K562 (cell line): Measurements from ENCODE around the gene PKD1. TPM values are rescaled to one million over a fixed set of nuclear protein-coding genes. Genes with fewer than 3 reads are reported as not detected.
"Not testable (repeated sequence)": the region's sequence is repeated elsewhere in the genome, so short reads cannot be mapped to it uniquely, and the experiment has no call there.

Experiments
- ATAC-seq: fragments of 200-7000 bp; cut with Tn5 transposase; 3 replicates; pipeline ENCODE4 v1.9.1; 2020; ENCODE audit warnings: moderate library complexity
- BruUV-seq: library from RNA; stranded (reverse); fragments of 400-500 nt; replicated peaks from 2 replicates; lab custom pipeline; 2021; lab: Mats Ljungman, UMichigan
- CTCF ChIA-PET: fragments of 300-600 bp; formaldehyde crosslinking; extraction: SDS; loops from one replicate; lab custom pipeline; 2021; ENCODE audit warnings: low intra/inter-chr PET ratio; lab: Yijun Ruan, JAX
- POLR2A ChIA-PET: fragments of 300-600, 350-650 bp; sonication (Branson Sonifier 250); formaldehyde crosslinking; extraction: SDS; loops from one replicate; lab custom pipeline; 2021; ENCODE audit warnings: antibody characterized with exemption, inconsistent platforms; lab: Yijun Ruan, JAX
- DNase-seq, 4 experiments: peaks; one replicate each; pipeline versions ENCODE4 v3.0.0 to v3.0.0-alpha.2; 2011 to 2018; ENCODE audit warnings: low spot score in 3 of 4, mixed read lengths in 3 of 4; ENCODE audit errors: extremely low read depth in 1 of 4
- FAIRE-seq: peaks from 2 replicates; lab custom pipeline; 2011; peaks lifted over from hg19 to GRCh38; lab: Jason Lieb, UNC
- H2AFZ ChIP-seq: 2 replicates; pipeline ENCODE4 v1.6.0; 2011; ENCODE audit warnings: low read depth, low read length, control low read depth, inconsistent platforms
- H3K27ac ChIP-seq: fragments of 200-600 bp; 3 replicates; pipeline ENCODE4 v1.8.0; 2011; ENCODE audit warnings: low read depth, mild to moderate bottlenecking, control low read depth, inconsistent platforms, low read length, moderate library complexity, mixed read lengths; ENCODE audit errors: extremely low read depth
- H3K27me3 ChIP-seq, 2 experiments: fragments of 300-600 bp in 1 of 2; 2 replicates in 1 of 2; 3 replicates in 1 of 2; pipeline versions ENCODE4 v1.6.0 to v1.8.0; 2011; ENCODE audit warnings: inconsistent platforms in 2 of 2, low read length in 2 of 2, mild to moderate bottlenecking in 1 of 2, mixed read lengths in 1 of 2, moderate library complexity in 1 of 2; ENCODE audit not compliant: control insufficient read depth in 2 of 2, insufficient read depth in 2 of 2
- H3K36me3 ChIP-seq: fragments of 300-600 bp; 3 replicates; pipeline ENCODE4 v1.8.0; 2011; ENCODE audit warnings: mild to moderate bottlenecking, low read length, inconsistent platforms; ENCODE audit not compliant: control insufficient read depth, insufficient read depth
- H3K4me1 ChIP-seq, 2 experiments: fragments of 200-600 bp in 1 of 2; replicated peaks in 1 of 2; 2 replicates in 1 of 2; 3 replicates in 1 of 2; pipeline versions ENCODE4 v1.5.1 to v1.8.0; 2011; ENCODE audit warnings: inconsistent platforms in 2 of 2, low read length in 2 of 2, mild to moderate bottlenecking in 1 of 2, mixed read lengths in 1 of 2, moderate library complexity in 1 of 2; ENCODE audit not compliant: control insufficient read depth in 2 of 2, insufficient read depth in 2 of 2
- H3K4me2 ChIP-seq: 2 replicates; pipeline ENCODE4 v1.6.1; 2011; ENCODE audit warnings: low read length, control low read depth, inconsistent platforms, mixed read lengths; ENCODE audit not compliant: insufficient read depth
- H3K4me3 ChIP-seq: fragments of 200-600 bp; sonication (generic), shearing (Covaris generic); 2 replicates; pipeline ENCODE4 v1.5.1; 2016; ENCODE audit warnings: control low read depth, inconsistent platforms
- H3K79me2 ChIP-seq: fragments of 200-600 bp; 3 replicates; pipeline ENCODE4 v1.8.0; 2011; ENCODE audit warnings: low read length, inconsistent platforms; ENCODE audit not compliant: control insufficient read depth, insufficient read depth
- H3K9ac ChIP-seq, 2 experiments: 2 replicates each; pipeline versions ENCODE4 v1.6.0 to v1.6.1; 2011; ENCODE audit warnings: low read depth in 2 of 2, low read length in 2 of 2, control low read depth in 1 of 2, inconsistent platforms in 1 of 2, mild to moderate bottlenecking in 1 of 2, mixed read lengths in 1 of 2; ENCODE audit not compliant: insufficient read depth in 1 of 2
- H3K9me1 ChIP-seq: one replicate; pipeline ENCODE4 v1.6.0; 2011; ENCODE audit warnings: inconsistent platforms, mild to moderate bottlenecking, low read length, moderate library complexity; ENCODE audit not compliant: control insufficient read depth, insufficient read depth
- H3K9me3 ChIP-seq: replicated peaks from 2 replicates; pipeline ENCODE4 v1.5.1; 2011; ENCODE audit warnings: low read depth, low read length, inconsistent platforms; ENCODE audit not compliant: control insufficient read depth, insufficient read depth
- H4K20me1 ChIP-seq: replicated peaks from 2 replicates; pipeline ENCODE4 v1.6.1; 2011; ENCODE audit warnings: low read length, inconsistent platforms, mixed read lengths; ENCODE audit not compliant: control insufficient read depth, insufficient read depth
- WGBS: fragments of 100-300 bp; shearing (Covaris generic); methylation state at CpG from one replicate; pipeline ENCODE4 v1.1.6; 2016; ENCODE audit warnings: low coverage, mixed read lengths; ENCODE audit not compliant: insufficient coverage; ENCODE audit errors: missing lambda C conversion rate; 5-methylcytosine and 5-hydroxymethylcytosine counted together
- in situ Hi-C: fragments of 300-500 bp; cut with MboI; formaldehyde crosslinking; loops from 4 replicates; pipeline ENCODE4 v1.15.0; 2018; ENCODE audit warnings: inconsistent platforms, mixed read lengths
- intact Hi-C: fragments of 100-400 bp; cut with micrococcal nuclease; formaldehyde crosslinking; loops from 2 replicates; pipeline ENCODE4 v1.14.2; 2022
- polyA plus RNA-seq, 8 experiments: library from polyadenylated mRNA; depleted of rRNA in 4 of 8; stranded (reverse) in 5 of 8; unstranded in 3 of 8; fragments of >200 nt; fragmentation: Nextera tagmentation in 2 of 8; fragmentation: Illumina TruSeq in 1 of 8; extraction: Ambion mirVana in 2 of 8; extraction: Trizol in 1 of 8; gene quantifications; 2 replicates each; pipeline versions ENCODE4 v1.2.1 to v1.2.3, GENCODE V29; 2011 to 2014; ENCODE audit warnings: inconsistent platforms in 1 of 8, missing spikeins in 1 of 8
- total RNA-seq, 7 experiments: library from RNA; depleted of rRNA in 6 of 7; stranded (reverse); fragments of >200 nt in 6 of 7; fragmentation: Illumina TruSeq in 2 of 7; extraction: Trizol in 2 of 7; gene quantifications; 2 replicates each; pipeline versions ENCODE4 v1.2.1 to v1.2.3, GENCODE V29; 2011 to 2021; ENCODE audit warnings: low replicate concordance in 1 of 7

PKD1 gene
- total and polyA plus RNA-seq, 9 of the 15 experiments (the other 6 are each of a cell fraction or from before 2014, with no cell fraction given), result 0.23 to 93.5 (median 12.6) TPM

- intact Hi-C loops, H3K9ac ChIP-seq, H3K27me3 ChIP-seq, H4K20me1 ChIP-seq, H2AFZ ChIP-seq, ATAC-seq, BruUV-seq, H3K9me3 ChIP-seq, H3K36me3 ChIP-seq, FAIRE-seq, DNase-seq, POLR2A ChIA-PET, CTCF ChIA-PET, H3K27ac ChIP-seq, H3K4me2 ChIP-seq, H3K4me3 ChIP-seq, in situ Hi-C loops, H3K9me1 ChIP-seq: not testable (repeated sequence)
- Histone ChIP-seq H3K4me1 (peaks cover 0 to 41% of the 10 kb centered on the region in 2 experiments; a peak in 4 of 5 replicates), H3K79me2 (peaks cover 15% of the 10 kb centered on the region)
- 77% methylated on average over 18 of the region's 22 CpGs for whole genome bisulfite sequencing
Observed at GRCh38 chr16:2129890-2130447, 5.7 kb downstream of the PKD1 start.

DNA sequence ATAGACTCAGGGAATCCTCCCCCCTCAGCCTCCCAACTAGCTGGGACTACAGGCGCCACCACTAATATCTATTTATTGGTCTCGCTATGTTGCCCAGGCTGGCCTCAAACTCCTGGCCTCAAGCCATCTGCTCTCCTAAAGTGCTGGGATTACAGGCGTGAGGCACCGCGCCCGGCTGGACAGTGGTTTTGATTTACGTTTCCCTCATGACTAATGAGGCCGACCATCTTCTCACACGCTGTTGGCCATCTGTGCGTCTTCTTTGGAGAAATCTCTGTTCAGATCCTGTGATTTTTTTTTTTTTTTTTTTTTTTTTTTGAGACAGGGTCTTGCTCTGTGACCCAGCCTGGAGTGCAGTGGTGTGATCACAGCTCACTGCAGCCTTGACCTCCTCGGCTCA lies 6.4 kb downstream of the PKD1 start:
- H3K9me1 ChIP-seq, H2AFZ ChIP-seq, H3K4me3 ChIP-seq, H3K4me2 ChIP-seq, H3K9ac ChIP-seq, POLR2A ChIA-PET, H4K20me1 ChIP-seq, in situ Hi-C loops, H3K36me3 ChIP-seq, H3K27ac ChIP-seq, DNase-seq, CTCF ChIA-PET, H3K27me3 ChIP-seq, intact Hi-C loops, H3K9me3 ChIP-seq, BruUV-seq: not testable (repeated sequence)
- ATAC-seq (peak; percentile 9), FAIRE-seq (peak; percentile 62)
- WGBS, result 12% methylated on average over 4 of the region's 11 CpGs
- Histone ChIP-seq H3K79me2 (peaks cover 15% of the 10 kb centered on the region), H3K4me1 (peaks cover 0 to 48% of the 10 kb centered on the region in 2 experiments; a peak in 4 of 5 replicates)
